Measurements from ENCODE around the gene DEK.
"Not testable (repeated sequence)": the region's sequence is repeated elsewhere in the genome, so short reads cannot be mapped to it uniquely, and the experiment has no call there.

- TF ChIP-seq CTCF (IDR thresholded peaks at IDR 0.05; ENCODE audit: low read depth, low read length); POLR2A (IDR thresholded peaks at IDR 0.05; ENCODE audit: extremely low read depth, insufficient read length); MAX (IDR thresholded peaks at IDR 0.05; ENCODE audit: low read depth, low read length): not testable (repeated sequence)
These were observed 55.6 kb downstream of the DEK start for GRCh38 chr6:18208778-18209177.
